PC-3 (cell line): ENCODE data around the gene RPS6KA2. TPM values are rescaled to one million over a fixed set of nuclear protein-coding genes. Genes with fewer than 3 reads are reported as not detected.
A peak's percentile ranks its signal among the peaks of the same experiment; 100 is the strongest.

Experiments used
- ATAC-seq: fragments of 200-7000 bp; cut with Tn5 transposase; 2 replicates; pipeline ENCODE4 v1.9.1; 2020; ENCODE audit warnings: mild to moderate bottlenecking, moderate library complexity
- BruUV-seq: library from RNA; stranded (reverse); fragments of 400-500 nt; replicated peaks from 2 replicates; lab custom pipeline; 2021; lab: Mats Ljungman, UMichigan
- CTCF ChIA-PET: fragments of 300-600 bp; sonication (Branson Sonifier 250); formaldehyde crosslinking; loops from one replicate; lab custom pipeline; 2022; ENCODE audit warnings: antibody characterized with exemption; lab: Charles Lee
- POLR2A ChIA-PET: fragments of 300-600 bp; sonication (Branson Sonifier 250); formaldehyde crosslinking; loops from one replicate; lab custom pipeline; 2022; ENCODE audit warnings: antibody characterized with exemption; ENCODE audit not compliant: unreplicated experiment; lab: Charles Lee
- DNase-seq: peaks from one replicate; pipeline ENCODE4 v3.0.0-alpha.2; 2015
- H2AFZ ChIP-seq: fragments of 300-600 bp; sonication (generic); 2 replicates; pipeline ENCODE4 v1.6.0; 2016; ENCODE audit warnings: antibody characterized with exemption, low read length
- H3F3A ChIP-seq: fragments of 300-600 bp; sonication (generic); one replicate; pipeline ENCODE4 v1.6.0; 2017; ENCODE audit warnings: antibody characterized with exemption, low read length, control low read depth, mild to moderate bottlenecking; ENCODE audit not compliant: unreplicated experiment
- H3K27ac ChIP-seq: fragments of 300-600 bp; sonication (generic); 2 replicates; pipeline ENCODE4 v1.5.1; 2016; ENCODE audit warnings: mild to moderate bottlenecking, low read length
- H3K27me3 ChIP-seq: fragments of 300-600 bp; sonication (generic); 2 replicates; pipeline ENCODE4 v1.6.1; 2016; ENCODE audit warnings: low read length, mixed read lengths
- H3K36me3 ChIP-seq: fragments of 300-600 bp; sonication (generic); 2 replicates; pipeline ENCODE4 v1.6.1; 2016; ENCODE audit warnings: low read depth, mixed run types, low read length, mixed read lengths
- H3K4me1 ChIP-seq: fragments of 300-600 bp; sonication (generic); 2 replicates; pipeline ENCODE4 v1.5.1; 2016; ENCODE audit warnings: low read length; ENCODE audit not compliant: insufficient read depth
- H3K4me2 ChIP-seq: fragments of 300-600 bp; sonication (generic); 2 replicates; pipeline ENCODE4 v1.6.0; 2016; ENCODE audit warnings: low read length
- H3K4me3 ChIP-seq: fragments of 300-600 bp; sonication (generic); 2 replicates; pipeline ENCODE4 v1.5.1; 2016; ENCODE audit warnings: mild to moderate bottlenecking, low read length, mixed read lengths
- H3K79me2 ChIP-seq: fragments of 300-600 bp; sonication (generic); 2 replicates; pipeline ENCODE4 v1.6.1; 2017; ENCODE audit warnings: low read length, mixed read lengths
- H3K9ac ChIP-seq: fragments of 300-600 bp; sonication (generic); 2 replicates; pipeline ENCODE4 v1.6.0; 2016; ENCODE audit warnings: mild to moderate bottlenecking, low read length
- H3K9me2 ChIP-seq: fragments of 300-600 bp; sonication (generic); replicated peaks from 2 replicates; pipeline ENCODE4 v1.6.1; 2016; ENCODE audit warnings: mixed run types, low read length, mixed read lengths
- H3K9me3 ChIP-seq: fragments of 300-600 bp; sonication (generic); 2 replicates; pipeline ENCODE4 v1.6.1; 2016; ENCODE audit warnings: low read length, mixed read lengths
- H4K20me1 ChIP-seq: fragments of 300-600 bp; sonication (generic); 2 replicates; pipeline ENCODE4 v1.6.1; 2016; ENCODE audit warnings: low read length, mixed read lengths
- EZH2 ChIP-seq: fragments of 300-600 bp; sonication (generic); IDR thresholded peaks from one replicate; pipeline ENCODE4 v1.6.1; 2017; ENCODE audit warnings: antibody characterized with exemption, mild to moderate bottlenecking, low read length; ENCODE audit not compliant: unreplicated experiment
- EZH2phosphoT487 ChIP-seq: fragments of 300-600 bp; sonication (generic); IDR thresholded peaks from 2 replicates; pipeline ENCODE4 v1.6.1; 2018; ENCODE audit warnings: mild to moderate bottlenecking, antibody characterized with exemption, low read length, borderline replicate concordance
- intact Hi-C: fragments of 100-400 bp; cut with micrococcal nuclease; formaldehyde crosslinking; loops from 2 replicates; pipeline ENCODE4 v1.9.0; 2023
- total RNA-seq: library from RNA; depleted of rRNA; stranded (reverse); fragments of >200 nt; gene quantifications from 2 replicates; pipeline ENCODE4 v1.2.3, GENCODE V29; 2014
- TF ChIP-seq, protein P1 (sequence below): fragments of 300-600 bp; sonication (generic); conservative IDR thresholded peaks from 2 replicates; pipeline ENCODE4 v1.5.1; 2017; ENCODE audit warnings: antibody characterized with exemption, low read depth, mild to moderate bottlenecking, low read length

The RPS6KA2 gene
- total RNA-seq, 1 experiment from 2014 or later: 5.1 TPM

DNA sequence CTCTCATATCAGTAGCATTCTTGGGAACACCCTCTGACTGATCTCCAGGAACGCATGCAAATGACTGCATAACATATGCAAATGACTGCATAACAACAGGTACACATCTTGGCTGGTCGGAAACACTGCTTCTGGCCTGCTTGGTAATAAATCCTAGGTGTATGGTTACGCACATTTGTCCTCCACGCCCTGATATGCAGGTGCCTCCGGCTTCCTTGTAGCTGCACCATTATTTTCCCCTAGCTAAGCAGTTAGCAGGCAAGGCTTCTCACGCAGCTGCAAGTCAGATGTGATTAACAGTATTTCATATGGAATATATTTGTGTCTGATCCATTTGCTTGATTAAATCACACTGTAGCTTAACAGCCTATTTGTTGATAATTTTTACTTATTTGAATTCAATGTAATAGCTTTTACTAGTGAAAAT, 5.9 kb downstream of the RPS6KA2 start:
- no peak overlapping the region for H2AFZ ChIP-seq
- intact Hi-C loops: loop anchor here (10.0 kb wide), 1 partner anchor 334 kb away; the partner anchor contains the start of gene RNASET2

DNA sequence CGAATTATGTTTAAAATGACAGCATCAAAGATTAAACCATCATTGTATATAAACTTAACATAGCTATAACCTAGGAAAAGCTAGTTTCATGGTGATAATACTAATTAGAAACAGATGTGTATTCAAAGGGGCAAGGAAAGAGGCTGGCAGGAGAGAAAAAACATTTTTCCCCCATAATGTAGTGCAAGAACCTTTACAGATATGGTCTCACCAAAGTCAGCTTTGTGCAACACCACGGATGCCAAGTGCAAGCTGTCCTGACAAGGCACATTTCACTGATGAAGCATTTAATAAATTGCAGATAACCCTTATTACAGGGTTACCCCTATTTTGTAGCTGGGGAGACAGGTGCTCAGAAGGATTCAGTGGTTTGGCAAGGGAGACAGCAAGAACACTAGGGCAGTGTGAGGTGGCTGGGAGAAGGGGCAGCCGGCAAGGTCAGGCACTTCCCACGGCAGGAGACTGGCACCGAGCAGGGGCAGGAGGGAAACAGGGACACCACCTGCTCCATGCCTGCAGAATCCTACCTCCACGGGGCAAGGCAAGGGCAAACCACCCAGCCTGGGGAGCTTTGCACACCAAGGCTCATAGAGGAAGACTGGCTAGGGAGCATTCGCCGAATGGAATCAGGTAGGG, 6.5 kb downstream of the RPS6KA2 start:
- no TSS peak for BruUV-seq
- Histone ChIP-seq H4K20me1 (no peaks in the 10 kb centered on the region), H3K9me3 (no peaks in the 10 kb centered on the region), H3F3A (no peaks in the 10 kb centered on the region), H3K36me3 (no peaks in the 10 kb centered on the region), H3K4me1 (peaks cover 37% of the 10 kb centered on the region), H3K4me3 (no peak overlapping the region), H2AFZ (no peak overlapping the region), H3K79me2 (no peaks in the 10 kb centered on the region), H3K27ac (peak overlapping the region; percentile 35), H3K4me2 (peak overlapping the region; percentile 32; the same call in 1 of the 2 replicates), H3K27me3 (no peaks in the 10 kb centered on the region), H3K9me2 (no peaks in the 10 kb centered on the region), H3K9ac (no peak overlapping the region)
- DNase-seq: no peak
- TF ChIP-seq, protein P1, sequence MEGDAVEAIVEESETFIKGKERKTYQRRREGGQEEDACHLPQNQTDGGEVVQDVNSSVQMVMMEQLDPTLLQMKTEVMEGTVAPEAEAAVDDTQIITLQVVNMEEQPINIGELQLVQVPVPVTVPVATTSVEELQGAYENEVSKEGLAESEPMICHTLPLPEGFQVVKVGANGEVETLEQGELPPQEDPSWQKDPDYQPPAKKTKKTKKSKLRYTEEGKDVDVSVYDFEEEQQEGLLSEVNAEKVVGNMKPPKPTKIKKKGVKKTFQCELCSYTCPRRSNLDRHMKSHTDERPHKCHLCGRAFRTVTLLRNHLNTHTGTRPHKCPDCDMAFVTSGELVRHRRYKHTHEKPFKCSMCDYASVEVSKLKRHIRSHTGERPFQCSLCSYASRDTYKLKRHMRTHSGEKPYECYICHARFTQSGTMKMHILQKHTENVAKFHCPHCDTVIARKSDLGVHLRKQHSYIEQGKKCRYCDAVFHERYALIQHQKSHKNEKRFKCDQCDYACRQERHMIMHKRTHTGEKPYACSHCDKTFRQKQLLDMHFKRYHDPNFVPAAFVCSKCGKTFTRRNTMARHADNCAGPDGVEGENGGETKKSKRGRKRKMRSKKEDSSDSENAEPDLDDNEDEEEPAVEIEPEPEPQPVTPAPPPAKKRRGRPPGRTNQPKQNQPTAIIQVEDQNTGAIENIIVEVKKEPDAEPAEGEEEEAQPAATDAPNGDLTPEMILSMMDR: no peak
- TF ChIP-seq EZH2: no peak
- TF ChIP-seq EZH2phosphoT487: no peak
- POLR2A ChIA-PET: no interaction called here
- ATAC-seq: no peak
- intact Hi-C loops: loop anchor here (10.0 kb wide), 1 partner anchor 334 kb away; the partner anchor contains the start of gene RNASET2
- CTCF ChIA-PET: no interaction called here

More for the DNA sequence above, 5.9 kb downstream of the RPS6KA2 start:
- H3F3A ChIP-seq: no peaks in the 10 kb centered on the region
- ATAC-seq (no peak), DNase-seq (no peak)
- CTCF ChIA-PET: interaction anchor here (0.6 kb wide), 1 partner anchor 63 kb away, joined by 4 read pairs; no protein-coding TSS in a partner anchor
- no peaks in the 10 kb centered on the region for H3K9me3 ChIP-seq
- H3K9me2 ChIP-seq: no peaks in the 10 kb centered on the region
- POLR2A ChIA-PET: no interaction called here
- H3K4me1 ChIP-seq: peaks cover 40% of the 10 kb centered on the region
- H3K79me2 ChIP-seq: no peaks in the 10 kb centered on the region
- no TSS peak for BruUV-seq
- H3K27me3 ChIP-seq: no peaks in the 10 kb centered on the region
- H3K4me2 ChIP-seq: no peak overlapping the region
- H3K9ac ChIP-seq: no peak overlapping the region
- TF ChIP-seq EZH2phosphoT487: no peak
- TF ChIP-seq, protein P1: no peak
- TF ChIP-seq EZH2: no peak
- H4K20me1 ChIP-seq: no peaks in the 10 kb centered on the region
- H3K4me3 ChIP-seq: no peak overlapping the region
- H3K27ac ChIP-seq: no peak overlapping the region
- H3K36me3 ChIP-seq: no peaks in the 10 kb centered on the region

DNA sequence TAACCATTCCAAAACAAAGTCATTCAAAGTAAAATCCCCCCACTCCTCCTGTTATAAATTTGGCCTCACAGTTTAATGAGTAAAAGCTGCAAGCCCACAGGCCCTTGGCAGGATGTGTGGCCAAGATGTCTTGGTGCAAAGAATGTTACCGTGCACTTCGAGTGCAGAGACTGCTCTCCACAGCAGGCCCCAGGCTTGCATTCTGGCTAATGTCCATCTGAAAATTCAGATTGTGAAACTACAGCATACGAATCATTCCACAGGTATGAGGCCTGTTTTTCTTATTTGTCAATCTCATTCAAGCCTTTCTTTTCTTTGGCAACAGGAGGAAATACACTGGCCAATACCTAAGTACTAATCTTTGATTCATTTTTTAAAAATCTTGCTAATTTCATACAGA, 7.1 kb downstream of the RPS6KA2 start:
- Histone ChIP-seq H3F3A (no peaks in the 10 kb centered on the region), H4K20me1 (no peaks in the 10 kb centered on the region), H3K27me3 (no peaks in the 10 kb centered on the region), H3K4me3 (no peak overlapping the region), H3K36me3 (no peaks in the 10 kb centered on the region), H3K27ac (peak overlapping the region; percentile 35), H3K4me1 (peaks cover 34% of the 10 kb centered on the region), H3K9me3 (no peaks in the 10 kb centered on the region), H3K9ac (no peak overlapping the region), H2AFZ (no peak overlapping the region), H3K4me2 (peak overlapping the region; percentile 32; the same call in 1 of the 2 replicates), H3K9me2 (no peaks in the 10 kb centered on the region), H3K79me2 (no peaks in the 10 kb centered on the region)
- BruUV-seq: no TSS peak
- CTCF ChIA-PET: no interaction called here
- TF ChIP-seq, protein P1: no peak
- TF ChIP-seq EZH2: no peak
- intact Hi-C loops: loop anchor here (10.0 kb wide), 1 partner anchor 335 kb away; the partner anchor contains the start of gene RNASET2
- POLR2A ChIA-PET: no interaction called here
- DNase-seq (peak; percentile 88), ATAC-seq (peak; percentile 38)
